ENCODE results near the gene HSF2.

Gene HSF2, protein sequence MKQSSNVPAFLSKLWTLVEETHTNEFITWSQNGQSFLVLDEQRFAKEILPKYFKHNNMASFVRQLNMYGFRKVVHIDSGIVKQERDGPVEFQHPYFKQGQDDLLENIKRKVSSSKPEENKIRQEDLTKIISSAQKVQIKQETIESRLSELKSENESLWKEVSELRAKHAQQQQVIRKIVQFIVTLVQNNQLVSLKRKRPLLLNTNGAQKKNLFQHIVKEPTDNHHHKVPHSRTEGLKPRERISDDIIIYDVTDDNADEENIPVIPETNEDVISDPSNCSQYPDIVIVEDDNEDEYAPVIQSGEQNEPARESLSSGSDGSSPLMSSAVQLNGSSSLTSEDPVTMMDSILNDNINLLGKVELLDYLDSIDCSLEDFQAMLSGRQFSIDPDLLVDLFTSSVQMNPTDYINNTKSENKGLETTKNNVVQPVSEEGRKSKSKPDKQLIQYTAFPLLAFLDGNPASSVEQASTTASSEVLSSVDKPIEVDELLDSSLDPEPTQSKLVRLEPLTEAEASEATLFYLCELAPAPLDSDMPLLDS

DNA sequence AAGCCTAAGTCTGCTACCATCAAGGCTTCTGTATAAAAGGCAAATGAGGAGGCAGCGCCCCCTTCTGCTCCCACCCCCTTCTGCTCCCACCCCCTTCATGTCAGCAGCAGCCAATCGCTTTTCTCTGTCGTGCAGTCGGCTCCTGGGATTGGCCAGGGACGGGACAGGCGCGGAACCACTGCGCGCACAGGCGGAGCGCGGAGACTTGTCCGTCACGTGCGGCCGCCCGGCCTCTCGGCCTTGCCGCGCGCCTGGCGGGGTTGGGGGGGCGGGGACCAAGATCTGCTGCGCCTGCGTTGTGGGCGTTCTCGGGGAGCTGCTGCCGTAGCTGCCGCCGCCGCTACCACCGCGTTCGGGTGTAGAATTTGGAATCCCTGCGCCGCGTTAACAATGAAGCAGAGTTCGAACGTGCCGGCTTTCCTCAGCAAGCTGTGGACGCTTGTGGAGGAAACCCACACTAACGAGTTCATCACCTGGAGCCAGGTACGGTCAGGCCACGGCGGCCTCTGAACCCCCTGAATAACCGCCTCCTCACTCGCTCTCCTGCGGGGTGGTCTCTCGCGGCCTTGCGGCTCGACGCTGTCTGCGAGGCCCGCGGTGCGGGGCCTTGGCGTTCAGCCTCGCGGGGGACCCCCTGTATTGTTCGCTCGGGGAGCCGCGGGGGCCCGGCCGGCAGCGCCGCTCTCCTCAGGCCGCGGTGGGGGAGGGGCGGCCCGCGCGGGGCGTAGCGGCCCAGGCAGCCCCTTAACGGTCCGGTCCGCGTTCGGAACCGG, at the start of gene HSF2:
HSF2 (plus strand) TSS at position 305 of the 773 bp plus-strand sequence; CDS start at position 391, 86 bp downstream.
- in situ Hi-C loops (cut with MboI; ENCODE audit: low sequenced_read_pairs): no loop called here

DNA sequence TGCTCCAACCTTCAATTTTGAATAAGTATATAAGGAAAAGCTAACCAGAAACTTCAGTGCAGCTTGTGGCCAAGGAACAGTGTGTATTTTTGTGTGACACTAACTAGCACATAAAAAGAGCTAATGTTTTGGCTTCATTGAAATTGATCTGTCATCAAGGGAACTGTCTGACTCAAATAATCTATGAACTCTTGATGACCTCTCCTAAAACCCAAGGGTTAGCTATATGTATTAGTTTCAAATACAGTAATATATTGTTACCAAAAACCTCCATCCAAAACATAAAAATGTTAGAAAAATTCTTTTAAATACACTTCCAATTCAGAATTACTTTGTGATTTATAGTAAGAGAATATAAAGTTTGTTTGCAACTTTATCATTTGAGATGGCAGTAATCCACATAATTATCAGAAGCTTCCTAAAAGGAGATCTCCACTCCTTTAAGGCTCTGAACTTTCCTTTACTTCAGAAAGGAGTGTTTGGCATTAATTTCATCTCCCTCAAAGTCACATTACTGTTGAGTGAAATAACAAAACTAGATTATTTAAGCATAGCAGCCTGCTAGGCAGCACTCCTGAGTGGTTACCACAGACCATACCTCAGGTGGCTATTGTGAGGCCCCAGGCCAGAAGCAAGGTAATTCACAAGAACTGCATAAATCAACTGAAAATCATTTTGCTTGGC, 46.3 kb upstream of the HSF2 start:
- in situ Hi-C loops (cut with MboI; ENCODE audit: low sequenced_read_pairs): no loop called here

DNA sequence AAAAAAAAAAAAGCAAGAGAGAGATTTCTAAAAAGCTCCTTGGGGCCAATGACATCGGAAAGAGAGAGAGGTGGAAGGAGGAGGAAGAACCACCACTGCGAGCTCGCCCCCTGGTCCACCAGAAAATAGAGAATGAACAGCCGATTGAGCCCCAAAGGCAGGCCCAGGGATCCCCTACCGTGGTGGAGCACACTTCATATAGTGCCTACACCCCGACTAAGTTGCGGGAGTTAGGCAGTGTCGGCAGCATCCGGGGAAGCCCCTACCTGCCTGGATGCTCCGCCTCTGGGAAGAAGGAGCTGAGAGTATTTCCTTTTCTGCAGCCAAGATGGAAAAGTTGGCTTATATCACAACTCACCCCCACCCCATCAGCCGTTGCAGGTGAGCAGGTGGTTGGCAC, 38.6 kb upstream of the HSF2 start:
- in situ Hi-C loops (cut with MboI; ENCODE audit: low sequenced_read_pairs): no loop called here

DNA sequence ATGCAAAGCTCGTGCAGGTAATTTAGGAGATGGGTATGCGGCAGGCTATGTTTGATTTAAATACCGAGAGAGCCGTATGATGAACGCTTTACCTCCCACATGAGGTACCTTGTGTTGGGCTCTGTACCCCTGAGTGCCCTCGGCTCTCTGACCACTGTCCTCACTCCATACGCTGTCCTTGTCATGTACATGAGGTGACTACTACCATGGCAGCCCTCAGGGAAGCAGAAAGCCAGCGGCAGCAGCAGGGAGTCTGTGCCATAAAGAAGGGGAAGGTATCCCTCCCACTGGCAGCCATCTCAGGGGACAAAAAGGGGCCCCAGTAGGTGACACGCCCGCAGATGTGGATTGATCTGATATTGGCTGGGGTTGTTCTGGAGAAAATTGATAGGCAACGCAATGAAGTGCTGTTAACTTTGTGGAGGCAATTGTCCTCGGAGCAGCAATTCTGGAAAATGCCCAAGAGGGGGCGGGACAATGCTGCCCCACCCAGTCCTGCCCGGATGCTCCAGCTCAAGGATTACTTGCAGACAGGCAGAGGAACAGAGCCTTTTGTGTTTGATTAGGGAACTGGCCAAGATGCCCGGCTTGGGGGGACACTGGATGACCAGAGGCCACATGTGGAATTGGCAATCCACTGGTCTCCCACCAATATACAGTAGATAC, 38.0 kb upstream of the HSF2 start:
- in situ Hi-C loops (cut with MboI; ENCODE audit: low sequenced_read_pairs): no loop called here

- in situ Hi-C loops (cut with MboI; ENCODE audit: low sequenced_read_pairs): no loop called here
Observed at GRCh38 chr6:122363769-122364483, 35.5 kb upstream of the HSF2 start.

GRCh38 chr6:122365775-122366403, 33.6 kb upstream of the HSF2 start:
- in situ Hi-C loops (cut with MboI; ENCODE audit: low sequenced_read_pairs): no loop called here

- in situ Hi-C loops (cut with MboI; ENCODE audit: low sequenced_read_pairs): no loop called here
Observed at GRCh38 chr6:122367171-122367570, 32.3 kb upstream of the HSF2 start.

DNA sequence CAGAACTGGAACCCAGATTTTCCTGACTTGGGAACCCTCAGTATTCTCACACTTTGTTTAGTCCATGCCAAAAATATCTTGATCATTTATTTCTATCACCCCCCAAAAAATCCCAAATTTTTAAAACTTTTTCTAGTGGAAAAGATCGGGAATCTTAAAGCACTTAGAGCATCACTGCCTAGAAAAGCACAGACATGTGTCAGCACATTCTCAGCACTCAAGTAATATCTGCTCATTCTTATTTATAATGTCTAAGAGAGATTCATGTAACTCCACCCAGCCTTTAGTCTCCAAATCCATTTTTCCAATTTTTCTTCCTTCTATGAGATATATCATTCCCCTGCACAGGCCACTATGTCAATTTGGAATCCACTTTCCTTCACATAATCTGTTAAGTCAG, 29.9 kb upstream of the HSF2 start:
- in situ Hi-C loops (cut with MboI; ENCODE audit: low sequenced_read_pairs): no loop called here

- in situ Hi-C loops (cut with MboI; ENCODE audit: low sequenced_read_pairs): no loop called here
Observed at GRCh38 chr6:122372647-122373046, 26.8 kb upstream of the HSF2 start.

GRCh38 chr6:122374307-122374706, 25.1 kb upstream of the HSF2 start:
- in situ Hi-C loops (cut with MboI; ENCODE audit: low sequenced_read_pairs): no loop called here

GRCh38 chr6:122376246-122376645, 23.2 kb upstream of the HSF2 start:
- in situ Hi-C loops (cut with MboI; ENCODE audit: low sequenced_read_pairs): no loop called here

DNA sequence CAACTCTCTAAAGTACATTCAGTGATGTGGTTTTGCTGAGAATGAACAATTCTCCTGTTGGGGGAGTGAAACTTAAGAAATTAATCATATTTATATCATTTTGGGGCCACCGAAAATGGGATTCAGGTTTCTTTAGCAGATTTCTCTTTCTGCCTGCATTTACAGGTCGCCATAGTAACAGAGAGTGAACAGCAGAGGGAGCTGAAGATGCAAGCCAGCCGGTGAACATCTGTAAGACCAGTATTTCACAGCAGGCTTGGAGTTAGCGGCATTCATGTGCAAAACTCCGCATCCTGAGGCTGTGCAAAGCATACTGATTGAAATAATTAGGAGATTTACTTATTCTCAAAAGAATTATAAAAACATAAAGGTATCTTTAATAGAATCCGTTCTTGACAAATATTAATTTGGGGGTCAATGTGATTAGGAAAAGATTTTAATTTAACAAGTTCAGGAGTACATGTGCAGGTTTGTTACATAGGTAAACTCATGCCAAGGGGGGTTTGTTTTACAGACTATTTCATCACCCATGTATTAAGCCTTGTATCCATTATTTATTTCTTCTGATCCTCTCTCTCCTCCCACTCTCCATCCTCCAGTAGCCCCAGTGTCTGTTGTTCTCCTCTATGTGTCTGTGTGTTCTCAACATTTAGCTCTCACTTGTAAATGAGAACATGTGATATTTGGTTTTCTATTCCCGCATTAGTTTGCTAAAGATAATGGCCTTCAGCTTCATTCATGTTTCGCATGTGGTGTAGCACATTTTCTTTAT, 17.8 kb upstream of the HSF2 start:
- in situ Hi-C loops (cut with MboI; ENCODE audit: low sequenced_read_pairs): no loop called here

DNA sequence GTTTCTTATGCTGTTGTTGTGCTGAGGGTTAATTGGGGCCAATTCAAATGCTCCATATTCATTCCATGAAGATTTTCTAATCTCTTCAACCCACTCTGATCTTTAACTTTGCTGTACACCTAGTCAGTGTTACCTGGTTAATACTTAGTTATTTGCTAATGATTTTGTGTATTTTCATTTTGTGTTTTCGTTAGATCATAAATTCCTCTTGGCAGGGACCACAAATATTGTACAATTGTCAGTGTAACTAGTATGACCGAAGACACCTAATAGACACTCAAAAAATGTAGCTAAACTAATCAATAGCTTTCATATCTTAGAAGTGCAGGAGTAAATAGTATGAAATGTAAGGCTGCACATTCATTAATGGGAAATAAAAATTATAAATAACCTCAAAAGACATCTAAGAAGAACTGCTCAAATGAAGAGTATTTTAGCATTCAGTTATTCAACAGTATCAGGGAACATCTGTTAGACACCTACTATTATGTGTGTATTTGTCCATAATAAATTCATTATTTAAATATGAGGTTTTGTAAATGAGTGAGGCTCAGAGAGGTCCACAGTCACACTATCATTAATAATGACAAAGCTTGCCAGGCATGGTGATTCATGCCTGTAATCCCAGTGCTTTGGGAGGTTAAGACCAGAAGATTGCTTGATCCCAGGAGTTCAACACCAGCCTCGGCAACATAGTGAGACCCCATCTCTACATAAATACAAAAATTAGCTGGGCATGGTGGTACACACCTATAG, 13.4 kb upstream of the HSF2 start:
- in situ Hi-C loops (cut with MboI; ENCODE audit: low sequenced_read_pairs): no loop called here

DNA sequence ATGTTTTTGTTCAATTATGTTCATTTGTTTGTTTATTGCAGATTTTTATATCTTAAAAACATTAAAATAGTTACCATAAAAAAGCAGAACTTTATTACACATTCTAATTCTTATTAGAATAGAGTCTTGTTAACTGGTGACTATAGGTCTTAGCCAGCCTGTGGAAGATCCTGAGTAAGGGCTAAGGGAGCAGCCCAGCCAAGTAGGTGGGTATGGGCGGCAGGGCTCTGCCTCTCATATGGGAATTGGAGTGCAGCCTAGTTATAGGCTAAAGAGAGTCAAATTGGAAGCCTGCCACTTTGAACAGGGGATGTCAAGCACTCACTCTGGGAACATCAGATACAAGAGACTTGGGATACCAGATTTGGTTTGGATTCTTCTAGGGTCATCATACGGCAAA, 10.5 kb upstream of the HSF2 start:
- in situ Hi-C loops (cut with MboI; ENCODE audit: low sequenced_read_pairs): no loop called here

DNA sequence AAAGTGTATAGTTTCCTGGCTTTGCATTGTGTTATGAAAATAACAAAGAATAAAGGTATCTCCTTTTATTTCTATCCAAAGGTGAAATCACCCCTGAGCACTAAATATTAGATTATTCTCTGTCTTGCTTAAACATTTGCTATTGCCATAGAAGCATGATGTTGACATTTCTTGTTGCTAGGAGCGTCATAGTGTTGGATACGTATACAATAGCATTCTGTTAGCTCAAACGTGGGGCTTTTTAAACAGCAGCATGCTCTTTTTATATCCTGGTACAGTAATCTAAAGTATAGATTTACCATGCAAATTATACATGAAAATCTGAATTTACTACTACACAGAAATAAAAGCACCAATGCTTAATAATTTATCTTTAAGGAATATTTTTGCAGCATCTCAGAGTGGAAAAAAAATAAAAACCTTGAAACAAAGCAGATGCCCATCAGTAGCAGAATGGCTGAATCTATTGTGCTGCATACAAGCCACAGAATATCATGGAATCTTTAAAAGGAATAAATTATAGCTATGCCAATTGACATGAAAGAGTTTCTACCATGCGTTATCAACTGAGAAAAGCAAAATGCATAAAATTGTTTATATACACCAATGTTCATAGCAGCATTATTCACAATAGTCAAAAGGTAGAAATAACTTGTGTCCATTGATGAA, 9.6 kb upstream of the HSF2 start:
- in situ Hi-C loops (cut with MboI; ENCODE audit: low sequenced_read_pairs): no loop called here

GRCh38 chr6:122392564-122393350, 6.7 kb upstream of the HSF2 start:
- in situ Hi-C loops (cut with MboI; ENCODE audit: low sequenced_read_pairs): no loop called here

GRCh38 chr6:122393351-122393896, 6.0 kb upstream of the HSF2 start:
- in situ Hi-C loops (cut with MboI; ENCODE audit: low sequenced_read_pairs): no loop called here
